ENCODE data around the gene TMEM263. TPM values are rescaled to one million over a fixed set of nuclear protein-coding genes. Genes with fewer than 3 reads are reported as not detected.
A peak's percentile ranks its signal among the peaks of the same experiment; 100 is the strongest.

TMEM263 gene
- total and polyA plus RNA-seq, 2 of the 13 experiments (the other 11 are each of a cell fraction or from before 2014, with no cell fraction given): 25.9 to 58.6 TPM

DNA sequence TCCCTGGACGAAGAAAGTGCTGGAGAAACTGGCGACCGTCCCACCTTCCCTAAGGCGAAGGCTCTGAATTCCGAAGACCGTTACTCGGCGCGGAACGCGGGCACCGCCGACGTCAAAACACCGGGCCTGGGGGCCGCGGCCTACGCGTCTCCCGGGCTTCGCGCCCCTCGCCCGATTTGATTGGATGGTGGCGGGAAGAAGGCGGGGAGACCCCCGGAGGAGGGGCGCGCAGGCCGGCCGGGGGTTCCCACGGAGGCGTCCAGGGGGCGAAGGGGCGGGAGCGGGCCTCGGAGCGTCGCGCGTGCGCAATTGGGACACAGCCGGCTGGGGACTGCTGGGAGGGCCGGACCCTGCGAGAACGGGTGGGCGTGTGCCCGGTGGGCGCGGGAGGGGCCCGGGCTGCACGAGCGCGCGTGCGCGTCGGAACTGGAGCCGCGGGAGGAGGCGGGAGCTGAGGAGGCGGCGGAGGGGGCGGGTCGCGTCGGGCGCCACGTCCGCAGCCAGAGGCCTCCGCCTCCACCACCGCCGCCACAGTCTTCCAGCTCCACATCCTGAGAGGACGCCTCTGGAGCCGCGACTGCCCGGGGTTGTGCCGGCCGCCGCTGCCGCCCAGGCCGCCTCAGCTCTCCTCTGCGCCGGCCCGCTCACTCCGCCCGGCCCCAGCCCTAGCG lies at the start of gene TMEM263 (continued):
- TF ChIP-seq, protein P1, sequence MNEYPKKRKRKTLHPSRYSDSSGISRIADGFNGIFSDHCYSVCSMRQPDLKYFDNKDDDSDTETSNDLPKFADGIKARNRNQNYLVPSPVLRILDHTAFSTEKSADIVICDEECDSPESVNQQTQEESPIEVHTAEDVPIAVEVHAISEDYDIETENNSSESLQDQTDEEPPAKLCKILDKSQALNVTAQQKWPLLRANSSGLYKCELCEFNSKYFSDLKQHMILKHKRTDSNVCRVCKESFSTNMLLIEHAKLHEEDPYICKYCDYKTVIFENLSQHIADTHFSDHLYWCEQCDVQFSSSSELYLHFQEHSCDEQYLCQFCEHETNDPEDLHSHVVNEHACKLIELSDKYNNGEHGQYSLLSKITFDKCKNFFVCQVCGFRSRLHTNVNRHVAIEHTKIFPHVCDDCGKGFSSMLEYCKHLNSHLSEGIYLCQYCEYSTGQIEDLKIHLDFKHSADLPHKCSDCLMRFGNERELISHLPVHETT (CRISPR knock-in tag; conservative IDR thresholded peaks at IDR 0.05): peak; percentile 58
- peak; percentile 49 for TF ChIP-seq PHF20 (CRISPR knock-in tag; IDR thresholded peaks at IDR 0.05)
- TF ChIP-seq BRD4 (CRISPR knock-in tag; IDR thresholded peaks at IDR 0.05): no peak
- TF ChIP-seq MAFG (CRISPR knock-in tag; IDR thresholded peaks at IDR 0.05): no peak
- TF ChIP-seq, protein P2, sequence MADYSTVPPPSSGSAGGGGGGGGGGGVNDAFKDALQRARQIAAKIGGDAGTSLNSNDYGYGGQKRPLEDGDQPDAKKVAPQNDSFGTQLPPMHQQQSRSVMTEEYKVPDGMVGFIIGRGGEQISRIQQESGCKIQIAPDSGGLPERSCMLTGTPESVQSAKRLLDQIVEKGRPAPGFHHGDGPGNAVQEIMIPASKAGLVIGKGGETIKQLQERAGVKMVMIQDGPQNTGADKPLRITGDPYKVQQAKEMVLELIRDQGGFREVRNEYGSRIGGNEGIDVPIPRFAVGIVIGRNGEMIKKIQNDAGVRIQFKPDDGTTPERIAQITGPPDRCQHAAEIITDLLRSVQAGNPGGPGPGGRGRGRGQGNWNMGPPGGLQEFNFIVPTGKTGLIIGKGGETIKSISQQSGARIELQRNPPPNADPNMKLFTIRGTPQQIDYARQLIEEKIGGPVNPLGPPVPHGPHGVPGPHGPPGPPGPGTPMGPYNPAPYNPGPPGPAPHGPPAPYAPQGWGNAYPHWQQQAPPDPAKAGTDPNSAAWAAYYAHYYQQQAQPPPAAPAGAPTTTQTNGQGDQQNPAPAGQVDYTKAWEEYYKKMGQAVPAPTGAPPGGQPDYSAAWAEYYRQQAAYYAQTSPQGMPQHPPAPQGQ (CRISPR knock-in tag; IDR thresholded peaks at IDR 0.05; ENCODE audit: borderline replicate concordance): no peak
- TF ChIP-seq U2AF2 (IDR thresholded peaks at IDR 0.05; ENCODE audit: low read depth, low read length): no peak
- 0 out of 2 replicates have a peak, but pooled peaks have one; percentile 15 for TF ChIP-seq ZIK1 (CRISPR knock-in tag; IDR thresholded peaks at IDR 0.05; ENCODE audit: borderline replicate concordance, low read depth)
- TF ChIP-seq, protein P3, sequence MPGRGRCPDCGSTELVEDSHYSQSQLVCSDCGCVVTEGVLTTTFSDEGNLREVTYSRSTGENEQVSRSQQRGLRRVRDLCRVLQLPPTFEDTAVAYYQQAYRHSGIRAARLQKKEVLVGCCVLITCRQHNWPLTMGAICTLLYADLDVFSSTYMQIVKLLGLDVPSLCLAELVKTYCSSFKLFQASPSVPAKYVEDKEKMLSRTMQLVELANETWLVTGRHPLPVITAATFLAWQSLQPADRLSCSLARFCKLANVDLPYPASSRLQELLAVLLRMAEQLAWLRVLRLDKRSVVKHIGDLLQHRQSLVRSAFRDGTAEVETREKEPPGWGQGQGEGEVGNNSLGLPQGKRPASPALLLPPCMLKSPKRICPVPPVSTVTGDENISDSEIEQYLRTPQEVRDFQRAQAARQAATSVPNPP (CRISPR knock-in tag; IDR thresholded peaks at IDR 0.05): peak; percentile 94; the same call in 1 of the 2 replicates
- TF ChIP-seq ZNF749 (CRISPR knock-in tag; IDR thresholded peaks at IDR 0.05; ENCODE audit: borderline replicate concordance): 0 out of 2 replicates have a peak, but pooled peaks have one; percentile 57
- 0 out of 2 replicates have a peak, but pooled peaks have one; percentile 40 for TF ChIP-seq RELA (CRISPR knock-in tag; IDR thresholded peaks at IDR 0.05)
- no peak; the same call in 1 of the 2 replicates for TF ChIP-seq ZNF776 (CRISPR knock-in tag; IDR thresholded peaks at IDR 0.05)
- no peak for TF ChIP-seq ATAD3A (CRISPR knock-in tag; IDR thresholded peaks at IDR 0.05)
- TF ChIP-seq, protein P4, sequence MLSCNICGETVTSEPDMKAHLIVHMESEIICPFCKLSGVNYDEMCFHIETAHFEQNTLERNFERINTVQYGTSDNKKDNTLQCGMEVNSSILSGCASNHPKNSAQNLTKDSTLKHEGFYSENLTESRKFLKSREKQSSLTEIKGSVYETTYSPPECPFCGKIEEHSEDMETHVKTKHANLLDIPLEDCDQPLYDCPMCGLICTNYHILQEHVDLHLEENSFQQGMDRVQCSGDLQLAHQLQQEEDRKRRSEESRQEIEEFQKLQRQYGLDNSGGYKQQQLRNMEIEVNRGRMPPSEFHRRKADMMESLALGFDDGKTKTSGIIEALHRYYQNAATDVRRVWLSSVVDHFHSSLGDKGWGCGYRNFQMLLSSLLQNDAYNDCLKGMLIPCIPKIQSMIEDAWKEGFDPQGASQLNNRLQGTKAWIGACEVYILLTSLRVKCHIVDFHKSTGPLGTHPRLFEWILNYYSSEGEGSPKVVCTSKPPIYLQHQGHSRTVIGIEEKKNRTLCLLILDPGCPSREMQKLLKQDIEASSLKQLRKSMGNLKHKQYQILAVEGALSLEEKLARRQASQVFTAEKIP (CRISPR knock-in tag; IDR thresholded peaks at IDR 0.05; ENCODE audit: borderline replicate concordance): no peak
- peak; percentile 22; the same call in 1 of the 2 replicates for TF ChIP-seq ZBTB21 (CRISPR knock-in tag; IDR thresholded peaks at IDR 0.05)
- TF ChIP-seq, protein P5, sequence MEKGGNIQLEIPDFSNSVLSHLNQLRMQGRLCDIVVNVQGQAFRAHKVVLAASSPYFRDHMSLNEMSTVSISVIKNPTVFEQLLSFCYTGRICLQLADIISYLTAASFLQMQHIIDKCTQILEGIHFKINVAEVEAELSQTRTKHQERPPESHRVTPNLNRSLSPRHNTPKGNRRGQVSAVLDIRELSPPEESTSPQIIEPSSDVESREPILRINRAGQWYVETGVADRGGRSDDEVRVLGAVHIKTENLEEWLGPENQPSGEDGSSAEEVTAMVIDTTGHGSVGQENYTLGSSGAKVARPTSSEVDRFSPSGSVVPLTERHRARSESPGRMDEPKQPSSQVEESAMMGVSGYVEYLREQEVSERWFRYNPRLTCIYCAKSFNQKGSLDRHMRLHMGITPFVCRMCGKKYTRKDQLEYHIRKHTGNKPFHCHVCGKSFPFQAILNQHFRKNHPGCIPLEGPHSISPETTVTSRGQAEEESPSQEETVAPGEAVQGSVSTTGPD (CRISPR knock-in tag; IDR thresholded peaks at IDR 0.05): no peak
- TF ChIP-seq REPIN1 (CRISPR knock-in tag; IDR thresholded peaks at IDR 0.05; ENCODE audit: borderline replicate concordance, low read depth): peak; percentile 73; the same call in 1 of the 2 replicates
- TF ChIP-seq ZNF780A (CRISPR knock-in tag; IDR thresholded peaks at IDR 0.05): peak; percentile 55; the same call in 1 of the 2 replicates
- TF ChIP-seq, protein P6, sequence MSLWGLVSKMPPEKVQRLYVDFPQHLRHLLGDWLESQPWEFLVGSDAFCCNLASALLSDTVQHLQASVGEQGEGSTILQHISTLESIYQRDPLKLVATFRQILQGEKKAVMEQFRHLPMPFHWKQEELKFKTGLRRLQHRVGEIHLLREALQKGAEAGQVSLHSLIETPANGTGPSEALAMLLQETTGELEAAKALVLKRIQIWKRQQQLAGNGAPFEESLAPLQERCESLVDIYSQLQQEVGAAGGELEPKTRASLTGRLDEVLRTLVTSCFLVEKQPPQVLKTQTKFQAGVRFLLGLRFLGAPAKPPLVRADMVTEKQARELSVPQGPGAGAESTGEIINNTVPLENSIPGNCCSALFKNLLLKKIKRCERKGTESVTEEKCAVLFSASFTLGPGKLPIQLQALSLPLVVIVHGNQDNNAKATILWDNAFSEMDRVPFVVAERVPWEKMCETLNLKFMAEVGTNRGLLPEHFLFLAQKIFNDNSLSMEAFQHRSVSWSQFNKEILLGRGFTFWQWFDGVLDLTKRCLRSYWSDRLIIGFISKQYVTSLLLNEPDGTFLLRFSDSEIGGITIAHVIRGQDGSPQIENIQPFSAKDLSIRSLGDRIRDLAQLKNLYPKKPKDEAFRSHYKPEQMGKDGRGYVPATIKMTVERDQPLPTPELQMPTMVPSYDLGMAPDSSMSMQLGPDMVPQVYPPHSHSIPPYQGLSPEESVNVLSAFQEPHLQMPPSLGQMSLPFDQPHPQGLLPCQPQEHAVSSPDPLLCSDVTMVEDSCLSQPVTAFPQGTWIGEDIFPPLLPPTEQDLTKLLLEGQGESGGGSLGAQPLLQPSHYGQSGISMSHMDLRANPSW (CRISPR knock-in tag; IDR thresholded peaks at IDR 0.05; ENCODE audit: borderline replicate concordance): no peak
